Measurements from ENCODE around the gene MOK. TPM values are rescaled to one million over a fixed set of nuclear protein-coding genes. Genes with fewer than 3 reads are reported as not detected.
"Not testable (repeated sequence)": the region's sequence is repeated elsewhere in the genome, so short reads cannot be mapped to it uniquely, and the experiment has no call there.

MOK gene
- total RNA-seq, 1 donor from 2014 or later = 18.2 TPM

GRCh38 chr14:102249041-102249440 lies 55.9 kb downstream of the MOK start:
- Mint-ChIP-seq H3K27me3 (ENCODE audit: low read depth) (no peaks in the 10 kb centered on the region), H3K4me1 (peaks cover 3% of the 10 kb centered on the region), H3K27ac (ENCODE audit: unreplicated experiment) (peak overlapping the region; percentile 47), H3K36me3 (ENCODE audit: low read depth) (peaks cover 4% of the 10 kb centered on the region), H3K9me3 (no peaks in the 10 kb centered on the region), H3K4me3 (no peak overlapping the region)
- DNase-seq (ENCODE audit: low read depth, low spot score) = no peak
- no peak for TF ChIP-seq CTCF (conservative IDR thresholded peaks at IDR 0.05)

GRCh38 chr14:102248121-102248520 lies 56.8 kb downstream of the MOK start:
- Mint-ChIP-seq H3K27ac (ENCODE audit: unreplicated experiment) (no peak overlapping the region), H3K4me3 (no peak overlapping the region), H3K4me1 (peaks cover 3% of the 10 kb centered on the region), H3K27me3 (ENCODE audit: low read depth) (no peaks in the 10 kb centered on the region), H3K9me3 (no peaks in the 10 kb centered on the region), H3K36me3 (ENCODE audit: low read depth) (peaks cover 4% of the 10 kb centered on the region)
- no peak for DNase-seq (ENCODE audit: low read depth, low spot score)
- TF ChIP-seq CTCF (conservative IDR thresholded peaks at IDR 0.05) = no peak

GRCh38 chr14:102246071-102246470 lies 58.9 kb downstream of the MOK start:
- Mint-ChIP-seq H3K36me3 (ENCODE audit: low read depth) (peaks cover 4% of the 10 kb centered on the region), H3K9me3 (no peaks in the 10 kb centered on the region), H3K27ac (ENCODE audit: unreplicated experiment) (no peak overlapping the region), H3K4me1 (peaks cover 3% of the 10 kb centered on the region), H3K4me3 (no peak overlapping the region), H3K27me3 (ENCODE audit: low read depth) (no peaks in the 10 kb centered on the region)
- no peak for TF ChIP-seq CTCF (conservative IDR thresholded peaks at IDR 0.05)
- DNase-seq (ENCODE audit: low read depth, low spot score) = no peak

- H3K9me3 Mint-ChIP-seq; H3K27me3 Mint-ChIP-seq (ENCODE audit: low read depth); DNase-seq (ENCODE audit: low read depth, low spot score); H3K27ac Mint-ChIP-seq (ENCODE audit: unreplicated experiment); H3K4me1 Mint-ChIP-seq; H3K4me3 Mint-ChIP-seq; H3K36me3 Mint-ChIP-seq (ENCODE audit: low read depth): not testable (repeated sequence)
Measured at GRCh38 chr14:102243795-102244194, 61.2 kb downstream of the MOK start.

- Mint-ChIP-seq H3K27me3 (ENCODE audit: low read depth) (no peaks in the 10 kb centered on the region), H3K27ac (ENCODE audit: unreplicated experiment) (no peak overlapping the region), H3K4me3 (no peak overlapping the region), H3K4me1 (no peaks in the 10 kb centered on the region), H3K9me3 (no peaks in the 10 kb centered on the region), H3K36me3 (ENCODE audit: low read depth) (no peaks in the 10 kb centered on the region)
- DNase-seq (ENCODE audit: low read depth, low spot score) = no peak
- no peak for TF ChIP-seq CTCF (conservative IDR thresholded peaks at IDR 0.05)
Measured at GRCh38 chr14:102241147-102241546, 63.8 kb downstream of the MOK start.

- not testable (repeated sequence) for H3K4me1 Mint-ChIP-seq; H3K27ac Mint-ChIP-seq (ENCODE audit: unreplicated experiment); DNase-seq (ENCODE audit: low read depth, low spot score); H3K27me3 Mint-ChIP-seq (ENCODE audit: low read depth); H3K36me3 Mint-ChIP-seq (ENCODE audit: low read depth); H3K9me3 Mint-ChIP-seq; H3K4me3 Mint-ChIP-seq
Measured at GRCh38 chr14:102240481-102240880, 64.5 kb downstream of the MOK start.

- Mint-ChIP-seq H3K36me3 (ENCODE audit: low read depth) (no peaks in the 10 kb centered on the region), H3K27ac (ENCODE audit: unreplicated experiment) (no peak overlapping the region), H3K4me1 (no peaks in the 10 kb centered on the region), H3K4me3 (no peak overlapping the region), H3K9me3 (no peaks in the 10 kb centered on the region), H3K27me3 (ENCODE audit: low read depth) (no peaks in the 10 kb centered on the region)
- TF ChIP-seq CTCF (conservative IDR thresholded peaks at IDR 0.05) = no peak
- DNase-seq (ENCODE audit: low read depth, low spot score) = no peak
Measured at GRCh38 chr14:102239231-102239630, 65.7 kb downstream of the MOK start.

Measured in neural crest cell (in vitro differentiated cells).